Smooth muscle cell of the brain vasculature (primary cell): ENCODE data around the gene IGF1R.
A peak's percentile ranks its signal among the peaks of the same experiment; 100 is the strongest.
"Not testable (repeated sequence)": the region's sequence is repeated elsewhere in the genome, so short reads cannot be mapped to it uniquely, and the experiment has no call there.

Experiments used
- DNase-seq: peaks from one replicate; pipeline ENCODE4 v3.0.0-alpha.2; 2012; ENCODE audit warnings: low read depth, low spot score

Gene IGF1R

DNA sequence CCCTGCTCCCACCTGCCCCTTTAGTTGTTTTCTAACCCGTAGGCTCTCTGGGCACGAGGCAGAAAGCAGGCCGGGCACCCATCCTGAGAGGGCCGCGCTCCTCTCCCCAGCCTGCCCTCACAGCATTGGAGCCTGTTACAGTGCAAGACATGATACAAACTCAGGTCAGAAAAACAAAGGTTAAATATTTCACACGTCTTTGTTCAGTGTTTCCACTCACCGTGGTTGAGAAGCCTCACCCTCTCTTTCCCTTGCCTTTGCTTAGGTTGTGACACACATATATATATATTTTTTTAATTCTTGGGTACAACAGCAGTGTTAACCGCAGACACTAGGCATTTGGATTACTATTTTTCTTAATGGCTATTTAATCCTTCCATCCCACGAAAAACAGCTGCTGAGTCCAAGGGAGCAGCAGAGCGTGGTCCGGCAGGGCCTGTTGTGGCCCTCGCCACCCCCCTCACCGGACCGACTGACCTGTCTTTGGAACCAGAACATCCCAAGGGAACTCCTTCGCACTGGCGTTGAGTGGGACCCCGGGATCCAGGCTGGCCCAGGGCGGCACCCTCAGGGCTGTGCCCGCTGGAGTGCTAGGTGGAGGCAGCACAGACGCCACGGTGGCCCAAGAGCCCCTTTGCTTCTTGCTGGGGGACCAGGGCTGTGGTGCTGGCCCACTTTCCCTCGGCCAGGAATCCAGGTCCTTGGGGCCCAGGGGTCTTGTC is 310.7 kb downstream of the IGF1R start:
- no peak for DNase-seq

DNA sequence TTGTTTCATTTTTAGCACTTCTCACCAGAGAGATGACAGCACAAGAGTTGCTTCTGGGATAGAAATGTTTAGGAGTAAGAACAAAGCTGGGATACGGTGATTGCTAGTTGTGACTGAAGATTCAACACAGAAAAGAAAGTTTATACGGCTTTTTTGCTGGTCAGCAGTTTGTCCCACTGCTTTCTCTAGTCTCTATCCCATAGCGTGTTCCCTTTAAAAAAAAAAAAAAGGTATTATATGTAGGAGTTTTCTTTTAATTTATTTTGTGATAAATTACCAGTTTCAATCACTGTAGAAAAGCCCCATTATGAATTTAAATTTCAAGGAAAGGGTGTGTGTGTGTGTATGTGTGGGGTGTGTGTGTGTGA is 311.3 kb downstream of the IGF1R start:
- DNase-seq, result no peak

GRCh38 chr15:98960555-98961050 is 312.3 kb downstream of the IGF1R start:
- no peak for DNase-seq

GRCh38 chr15:98963444-98963843 is 315.1 kb downstream of the IGF1R start:
- DNase-seq, result no peak

DNA sequence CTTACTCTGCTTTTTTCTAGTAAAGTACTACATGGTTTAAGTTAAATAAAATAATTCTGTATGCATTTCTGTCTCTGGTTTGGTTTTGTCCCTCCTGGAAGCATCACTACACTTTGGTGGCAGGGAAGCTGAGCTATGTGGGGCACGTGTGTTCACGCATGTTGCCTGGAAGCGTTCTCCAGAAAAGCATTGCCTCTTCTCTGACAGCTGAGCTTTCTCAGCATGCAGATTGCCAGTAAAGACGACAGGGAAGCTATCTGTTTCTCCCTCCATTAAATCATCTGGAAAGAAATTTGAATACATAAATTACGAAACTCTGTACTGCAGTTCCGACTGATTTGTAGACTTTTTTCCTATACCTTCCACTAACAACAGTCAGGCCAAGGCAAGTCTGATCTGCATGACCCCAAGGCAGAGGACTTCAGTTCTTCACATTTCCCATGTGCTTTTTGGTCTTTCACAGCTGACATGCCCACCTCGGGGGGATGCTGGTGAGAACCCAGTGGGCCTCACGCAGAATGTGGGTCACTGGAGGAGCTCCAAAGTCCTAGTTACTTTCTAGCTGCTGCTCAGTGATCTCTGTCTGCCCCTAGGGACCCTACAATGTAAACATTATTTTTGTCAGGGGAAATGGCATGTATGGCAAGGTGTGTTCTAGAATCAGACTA is 316.3 kb downstream of the IGF1R start:
- DNase-seq, result no peak

DNA sequence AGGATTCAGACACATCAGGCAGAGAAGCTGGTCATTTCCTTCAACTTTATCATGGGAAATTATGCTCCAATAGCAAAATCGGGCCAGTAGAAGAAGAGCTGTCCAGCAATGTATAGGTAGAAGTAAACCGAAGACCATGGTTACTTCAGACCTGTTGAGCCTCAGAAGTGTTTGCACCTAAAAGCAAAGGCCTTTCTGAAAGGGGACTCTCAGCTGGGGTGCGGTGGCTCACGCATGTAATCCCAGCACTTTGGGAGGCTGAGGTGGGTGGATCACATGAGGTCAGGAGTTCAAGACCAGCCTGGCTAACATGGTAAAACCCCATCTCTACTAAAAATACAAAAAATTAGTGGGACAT is 316.8 kb downstream of the IGF1R start:
- DNase-seq, result not testable (repeated sequence)

- no peak for DNase-seq
These were observed 317.3 kb downstream of the IGF1R start for GRCh38 chr15:98965597-98965996.

- DNase-seq, result no peak
These were observed 317.9 kb downstream of the IGF1R start for GRCh38 chr15:98966091-98966787.

GRCh38 chr15:98967096-98967495 is 318.8 kb downstream of the IGF1R start:
- DNase-seq, result no peak

- no peak for DNase-seq
These were observed 319.6 kb downstream of the IGF1R start for GRCh38 chr15:98967916-98968315.

DNA sequence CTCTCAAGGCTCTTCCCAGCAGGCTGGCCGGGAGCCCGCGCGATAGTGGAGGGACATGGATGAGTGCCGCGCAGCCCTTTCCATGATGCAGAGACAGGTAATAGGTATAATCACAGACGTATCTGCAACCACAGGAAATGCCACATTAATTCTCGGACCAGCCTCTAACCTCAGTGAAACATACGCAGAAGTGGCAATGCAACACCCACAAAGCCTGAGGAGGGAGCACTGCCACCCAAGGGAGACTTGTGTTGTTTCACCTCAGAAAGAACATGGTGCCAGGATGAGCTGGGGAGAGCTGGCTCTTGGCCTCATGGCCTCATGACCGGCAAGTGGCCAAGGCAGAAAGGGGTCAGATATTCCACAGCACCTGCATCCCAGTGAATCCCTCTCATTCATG is 320.2 kb downstream of the IGF1R start:
- no peak for DNase-seq

DNA sequence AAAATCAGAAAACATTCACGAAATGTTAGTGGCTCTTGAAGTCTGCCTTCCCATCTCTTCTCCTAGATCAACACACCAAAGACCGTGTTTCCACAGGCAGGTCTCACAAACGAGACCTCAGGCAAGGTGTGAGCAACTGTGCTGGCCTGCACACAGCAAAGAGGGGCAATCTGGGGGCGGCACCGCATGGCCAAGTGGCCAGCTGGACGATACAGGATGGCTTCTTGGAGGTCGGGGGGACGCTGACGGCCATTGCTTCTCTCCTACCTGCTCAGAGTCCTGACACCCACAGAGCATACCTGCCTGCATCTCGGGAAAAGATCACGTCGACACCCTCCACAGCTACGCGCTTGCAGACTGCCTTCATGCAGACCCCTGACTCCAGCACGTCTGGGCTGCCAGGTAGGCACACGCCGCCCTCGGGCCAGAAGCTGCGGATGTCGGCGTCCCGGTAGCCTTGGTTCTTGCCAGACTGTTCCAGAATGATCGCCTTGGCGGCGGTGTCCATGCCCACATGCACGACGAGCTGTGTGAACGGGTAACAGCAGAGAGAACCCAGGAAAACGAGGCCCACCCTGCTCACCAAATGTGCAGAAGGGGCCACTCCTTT is 320.9 kb downstream of the IGF1R start:
- DNase-seq, result no peak

DNA sequence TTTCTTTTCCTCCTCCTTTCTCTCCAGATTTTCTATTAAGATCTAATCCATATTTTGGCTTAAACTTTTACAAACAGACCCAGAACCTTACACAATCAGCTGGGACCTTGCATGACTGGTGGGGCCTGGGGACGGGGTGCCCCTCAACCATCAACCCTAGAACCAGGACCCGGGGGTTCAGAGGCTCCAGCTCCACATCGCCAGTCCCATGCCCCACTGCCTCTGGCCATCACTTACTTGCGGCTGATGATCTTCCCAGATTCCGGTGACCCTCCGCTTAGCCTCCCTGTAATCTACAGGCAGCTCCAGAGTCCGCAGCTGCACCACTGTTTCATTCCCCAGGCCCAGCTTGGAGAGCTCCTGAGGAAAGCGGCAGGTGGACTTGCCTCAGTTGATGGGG is 322.5 kb downstream of the IGF1R start:
- no peak for DNase-seq

GRCh38 chr15:98976500-98976899 is 328.2 kb downstream of the IGF1R start:
- DNase-seq, result no peak

- DNase-seq, result no peak
These were observed 329.1 kb downstream of the IGF1R start for GRCh38 chr15:98977441-98977840.

GRCh38 chr15:98978153-98978552 is 329.8 kb downstream of the IGF1R start:
- no peak for DNase-seq

DNA sequence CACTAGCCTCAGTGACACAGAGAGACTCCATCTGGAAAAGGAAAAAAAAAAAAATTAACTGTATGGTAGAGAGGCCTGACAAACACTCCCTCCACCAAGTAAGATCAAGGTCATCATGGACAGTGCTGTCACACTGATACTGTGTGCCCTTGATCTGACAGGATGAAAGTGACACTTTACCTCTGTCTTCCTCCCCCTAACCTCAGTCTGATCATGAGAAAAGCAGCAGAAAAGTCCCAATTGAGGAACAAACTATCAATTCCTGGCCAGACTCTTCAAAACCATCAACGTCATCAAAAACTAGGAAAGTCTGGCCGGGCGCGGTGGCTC is 332.5 kb downstream of the IGF1R start:
- DNase-seq, result no peak

GRCh38 chr15:98981851-98982722 is 333.7 kb downstream of the IGF1R start:
- DNase-seq, result no peak

DNA sequence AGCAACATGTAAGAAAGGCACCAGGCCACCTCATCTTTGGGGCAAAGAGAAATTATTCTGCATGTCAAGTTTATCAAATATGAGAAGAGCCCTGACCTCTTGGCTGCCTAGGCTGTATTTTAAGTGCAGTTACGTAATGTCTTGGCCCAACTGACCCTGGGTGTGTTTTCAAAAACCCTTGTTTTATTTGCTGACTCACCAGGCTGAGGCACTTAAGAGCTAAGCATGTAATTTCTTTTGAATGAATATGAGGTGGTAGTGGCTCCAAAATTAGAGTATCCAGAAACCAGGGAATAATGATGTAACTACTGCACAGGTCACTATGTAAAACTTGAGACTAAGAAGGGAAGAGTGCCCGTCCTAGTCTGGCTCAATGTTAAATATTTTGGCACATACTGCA is 335.0 kb downstream of the IGF1R start:
- DNase-seq, result peak; percentile 18

DNA sequence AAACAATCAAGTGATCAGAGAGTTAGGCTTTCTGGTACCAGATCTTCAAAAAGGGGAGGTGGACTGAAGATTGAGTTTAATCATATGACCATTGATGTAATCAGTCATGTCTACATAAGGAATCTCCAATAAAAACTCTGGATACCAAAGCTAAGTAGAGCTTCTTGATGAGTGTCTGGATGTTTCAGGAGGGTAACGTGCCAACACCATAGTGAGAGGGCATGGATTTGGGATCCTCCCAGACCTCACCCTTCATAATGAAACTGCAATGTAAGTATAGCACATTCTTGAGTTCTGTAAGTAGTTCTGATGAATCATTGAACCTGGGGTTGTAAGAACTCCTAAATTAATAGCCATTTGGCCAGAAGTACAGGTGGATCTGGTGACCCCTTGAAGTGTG is 337.9 kb downstream of the IGF1R start:
- DNase-seq, result no peak

DNA sequence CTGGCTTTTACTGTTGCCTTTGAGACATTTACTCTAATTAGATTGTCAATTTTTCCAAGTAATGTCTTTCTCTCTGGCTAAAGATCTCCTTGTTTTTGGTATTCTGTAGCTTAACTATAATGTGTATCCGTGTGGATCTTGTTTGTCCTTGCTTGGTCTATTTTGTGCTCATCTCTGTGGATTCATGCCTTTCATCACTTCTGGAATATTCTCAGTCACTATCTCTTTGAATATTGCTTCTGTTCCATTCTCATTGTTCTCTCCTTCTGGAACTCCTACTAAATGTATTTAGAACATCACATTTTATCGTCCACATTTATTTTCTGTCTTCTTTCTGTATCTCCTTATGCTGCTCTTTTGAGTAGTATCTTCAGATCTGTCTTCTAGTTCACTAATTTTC is 346.6 kb downstream of the IGF1R start:
- DNase-seq, result no peak

- no peak for DNase-seq
These were observed 347.8 kb downstream of the IGF1R start for GRCh38 chr15:98996169-98996568.
